HG03469 (cell line): ENCODE data around the gene PROX2.

Experiments used
- ATAC-seq: cut with Tn5 transposase; IDR thresholded peaks from one replicate; pipeline ENCODE4 v1.9.1; 2021; ENCODE audit warnings: mild to moderate bottlenecking, moderate library complexity, moderate number of reproducible peaks; ENCODE audit not compliant: unreplicated experiment

PROX2 gene

GRCh38 chr14:74881431-74882102 is 5.6 kb upstream of the PROX2 start, which contains the start of gene DLST:
TSS of gene DLST (plus strand) at chr14:74881916. CDS start at chr14:74881954, 38 bp downstream.
- peak; percentile 66 for ATAC-seq

GRCh38 chr14:74879427-74880182 is 3.7 kb upstream of the PROX2 start:
- no peak for ATAC-seq

DNA sequence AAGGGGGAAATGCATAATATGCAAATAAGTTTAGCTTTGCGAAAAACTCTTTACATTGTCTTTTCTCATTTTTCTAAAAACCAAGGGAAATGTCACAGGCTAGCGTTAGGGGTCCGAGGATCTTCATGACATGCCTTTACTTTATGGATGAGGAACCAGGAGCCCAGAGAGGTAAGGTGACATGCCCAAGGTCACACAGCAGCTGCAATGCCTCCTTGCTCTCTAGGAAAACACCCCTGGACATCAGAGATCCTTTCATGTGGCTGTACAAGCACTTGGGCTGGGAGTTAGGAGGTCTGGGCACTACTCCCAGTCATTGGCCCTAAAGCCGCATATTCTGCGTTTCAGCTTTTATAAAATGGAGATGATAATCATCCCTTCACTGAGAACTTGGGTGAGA is 741 bp downstream of the PROX2 start:
- no peak for ATAC-seq

DNA sequence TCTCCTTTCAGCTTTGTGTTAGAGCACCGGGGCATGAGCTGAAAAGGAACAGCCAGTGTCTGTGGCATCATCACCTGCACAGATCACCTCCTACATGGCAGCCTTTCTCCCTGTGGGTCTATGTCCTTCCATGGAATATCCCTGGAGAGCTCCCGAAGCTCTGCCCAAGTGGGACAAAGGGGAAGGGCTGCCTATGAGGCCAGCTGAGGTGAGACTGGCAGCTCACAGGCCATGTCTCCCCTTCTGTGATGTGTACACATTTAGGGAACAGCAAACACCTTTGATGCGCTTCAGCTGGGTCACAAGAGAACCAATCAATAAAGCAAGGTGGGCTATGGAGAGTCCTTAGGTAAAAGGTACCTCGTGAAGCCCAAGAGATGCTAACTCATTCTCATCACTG is 4.1 kb downstream of the PROX2 start:
- ATAC-seq, result no peak

GRCh38 chr14:74868739-74869138 is 7.2 kb downstream of the PROX2 start:
- no peak for ATAC-seq

- ATAC-seq, result no peak
Observed at GRCh38 chr14:74867673-74868072, 8.3 kb downstream of the PROX2 start.

DNA sequence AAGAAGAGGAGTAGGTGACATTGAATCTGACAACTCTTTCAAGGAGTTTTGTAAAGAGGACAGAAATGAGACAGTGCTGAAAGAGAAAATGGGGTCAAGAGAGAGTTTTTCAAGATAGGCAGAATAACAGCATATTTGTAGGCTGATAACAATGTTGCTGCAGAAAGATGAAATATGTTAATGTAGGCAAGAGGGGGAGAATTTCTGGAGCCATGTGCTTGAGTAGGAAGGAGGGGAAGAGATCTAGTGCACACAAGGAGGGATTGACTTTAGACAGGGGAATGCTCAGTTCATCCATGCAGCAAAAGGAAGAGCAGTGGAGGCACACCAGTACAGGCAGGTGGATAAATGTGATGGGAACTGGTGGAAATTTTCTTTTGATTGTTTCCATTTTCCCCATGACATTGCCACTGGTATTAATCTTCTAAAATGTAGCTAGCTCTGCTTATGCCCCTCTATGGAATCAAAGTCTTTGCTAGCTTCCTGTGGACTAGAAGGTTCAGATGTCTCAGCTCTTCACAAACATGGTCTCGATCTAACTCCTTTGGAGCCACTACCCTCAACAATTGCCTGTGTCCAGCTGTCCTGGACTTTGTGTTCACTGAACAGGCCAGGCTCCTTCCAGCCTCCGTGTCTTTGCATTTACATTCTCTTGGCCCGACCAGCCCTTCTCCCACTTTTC is 9.1 kb downstream of the PROX2 start:
- no peak for ATAC-seq

DNA sequence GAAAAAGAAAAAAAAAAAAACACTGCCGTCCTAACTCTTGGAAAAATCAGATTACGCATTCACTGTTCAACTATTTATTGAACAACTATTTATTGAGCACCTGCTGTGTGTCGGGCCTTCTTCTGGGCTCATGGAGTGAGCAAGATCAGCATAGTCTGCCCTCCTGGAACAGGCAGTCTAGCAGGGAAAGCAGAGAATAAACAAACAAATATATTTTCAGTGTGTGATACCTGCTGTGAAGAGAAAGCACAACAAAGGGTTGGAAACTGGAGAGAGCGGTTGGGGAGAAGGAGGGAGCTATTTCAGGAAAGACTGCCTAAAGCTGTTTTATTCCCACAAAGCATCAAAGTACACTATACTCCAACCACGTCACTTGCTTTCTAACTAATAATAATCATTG is 10.8 kb downstream of the PROX2 start:
- no peak for ATAC-seq

GRCh38 chr14:74864198-74864597 is 11.7 kb downstream of the PROX2 start:
- ATAC-seq, result no peak

- ATAC-seq, result no peak
Observed at GRCh38 chr14:74863274-74863673, 12.7 kb downstream of the PROX2 start.

DNA sequence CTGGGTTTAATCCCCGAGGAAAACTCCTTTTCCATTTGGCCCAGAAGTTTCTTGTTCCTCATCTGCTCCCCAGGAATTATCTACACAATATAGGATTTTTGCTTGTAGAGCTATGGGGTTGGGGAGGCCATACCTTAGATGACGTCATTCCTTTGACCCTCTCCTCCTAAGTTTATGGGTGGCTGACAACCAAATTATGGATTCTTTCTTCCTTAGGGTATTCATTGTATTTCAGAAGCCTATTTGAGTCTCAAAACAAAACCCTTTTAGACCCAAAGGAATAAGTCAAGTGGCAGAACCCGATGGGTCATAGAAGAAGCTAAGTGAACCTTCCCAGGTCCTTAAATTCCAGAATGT is 14.2 kb downstream of the PROX2 start:
- ATAC-seq, result no peak

DNA sequence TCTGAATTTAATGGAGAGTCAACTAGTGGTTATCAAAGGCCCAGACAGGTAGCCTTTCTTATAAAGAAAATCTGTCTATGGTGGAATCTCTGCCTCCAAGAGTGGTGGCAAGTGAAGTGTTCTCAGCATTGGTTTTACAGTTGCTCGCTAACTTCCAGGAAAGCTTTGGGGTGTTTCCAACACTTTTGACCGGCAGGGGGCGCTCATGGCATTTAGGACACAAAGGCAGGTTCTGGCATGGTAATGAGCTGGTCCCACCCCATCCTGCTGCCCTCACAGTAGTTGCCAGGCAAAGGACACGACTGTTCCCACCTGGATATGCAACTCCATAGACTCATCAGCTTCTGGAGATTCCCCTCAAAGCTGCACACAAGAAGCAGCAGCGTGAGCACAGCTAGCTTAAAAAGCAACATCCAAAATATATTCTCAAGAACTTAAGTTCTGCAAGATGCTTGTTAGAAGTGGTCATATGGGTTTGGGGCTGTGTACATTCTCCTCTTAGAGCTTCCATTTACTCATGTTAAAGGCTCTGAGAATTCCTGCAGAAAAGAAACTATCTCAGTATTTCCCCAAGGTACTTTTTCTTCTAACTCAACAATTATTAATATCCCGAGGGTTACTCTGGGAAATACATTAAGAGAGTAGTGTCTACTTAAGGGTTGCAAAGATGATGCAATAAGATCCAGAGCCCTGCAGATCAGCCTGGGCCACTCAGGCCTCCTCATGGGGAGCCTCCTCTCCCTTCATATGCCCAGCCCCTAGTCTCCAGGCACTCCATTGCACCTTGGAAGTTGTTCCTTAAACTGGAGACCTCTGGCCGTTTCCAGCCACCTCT is 14.8 kb downstream of the PROX2 start:
- no peak for ATAC-seq

- no peak for ATAC-seq
Observed at GRCh38 chr14:74859757-74860552, 16.0 kb downstream of the PROX2 start.

GRCh38 chr14:74858022-74858421 is 17.9 kb downstream of the PROX2 start:
- no peak for ATAC-seq

- no peak for ATAC-seq
Observed at GRCh38 chr14:74856366-74856765, 19.6 kb downstream of the PROX2 start.

- no peak for ATAC-seq
Observed at GRCh38 chr14:74855945-74856344, 20.0 kb downstream of the PROX2 start.

GRCh38 chr14:74855021-74855420 is 20.9 kb downstream of the PROX2 start:
- no peak for ATAC-seq

- ATAC-seq, result no peak
Observed at GRCh38 chr14:74853581-74853980, 22.4 kb downstream of the PROX2 start.

- ATAC-seq, result no peak
Observed at GRCh38 chr14:74852922-74853530, 22.9 kb downstream of the PROX2 start.

DNA sequence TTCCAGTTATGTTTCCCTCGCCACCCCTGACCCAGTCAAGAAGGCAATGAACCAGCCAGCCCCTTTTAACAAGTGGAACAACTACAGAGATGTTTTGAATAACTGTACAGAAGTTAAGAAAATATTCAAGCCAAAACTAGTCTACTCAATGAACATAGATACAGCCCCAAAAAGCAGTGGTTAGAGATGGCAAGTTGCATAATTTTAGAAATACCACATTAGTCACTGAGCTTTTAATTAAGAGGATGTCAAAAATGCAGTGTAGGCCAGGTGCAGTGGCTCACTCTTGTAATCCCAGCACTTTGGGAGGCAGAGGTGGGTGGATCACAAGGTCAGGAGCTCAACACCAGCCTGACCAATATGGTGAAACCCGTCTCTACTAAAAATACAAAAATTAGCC is 27.2 kb downstream of the PROX2 start:
- no peak for ATAC-seq
